K562 (cell line): ENCODE data around the gene STAB1. TPM values are rescaled to one million over a fixed set of nuclear protein-coding genes. Genes with fewer than 3 reads are reported as not detected.
"Not testable (repeated sequence)": the region's sequence is repeated elsewhere in the genome, so short reads cannot be mapped to it uniquely, and the experiment has no call there.

Experiments
- ATAC-seq: fragments of 200-7000 bp; cut with Tn5 transposase; 3 replicates; pipeline ENCODE4 v1.9.1; 2020; ENCODE audit warnings: moderate library complexity
- BruUV-seq: library from RNA; stranded (reverse); fragments of 400-500 nt; replicated peaks from 2 replicates; lab custom pipeline; 2021; lab: Mats Ljungman, UMichigan
- CTCF ChIA-PET: fragments of 300-600 bp; formaldehyde crosslinking; extraction: SDS; loops from one replicate; lab custom pipeline; 2021; ENCODE audit warnings: low intra/inter-chr PET ratio; lab: Yijun Ruan, JAX
- POLR2A ChIA-PET: fragments of 300-600, 350-650 bp; sonication (Branson Sonifier 250); formaldehyde crosslinking; extraction: SDS; loops from one replicate; lab custom pipeline; 2021; ENCODE audit warnings: antibody characterized with exemption, inconsistent platforms; lab: Yijun Ruan, JAX
- DNase-seq, 4 experiments: peaks; one replicate each; pipeline versions ENCODE4 v3.0.0 to v3.0.0-alpha.2; 2011 to 2018; ENCODE audit warnings: low spot score in 3 of 4, mixed read lengths in 3 of 4; ENCODE audit errors: extremely low read depth in 1 of 4
- FAIRE-seq: peaks from 2 replicates; lab custom pipeline; 2011; peaks lifted over from hg19 to GRCh38; lab: Jason Lieb, UNC
- H2AFZ ChIP-seq: 2 replicates; pipeline ENCODE4 v1.6.0; 2011; ENCODE audit warnings: low read depth, low read length, control low read depth, inconsistent platforms
- H3K27ac ChIP-seq: fragments of 200-600 bp; 3 replicates; pipeline ENCODE4 v1.8.0; 2011; ENCODE audit warnings: low read depth, mild to moderate bottlenecking, control low read depth, inconsistent platforms, low read length, moderate library complexity, mixed read lengths; ENCODE audit errors: extremely low read depth
- H3K27me3 ChIP-seq, 2 experiments: fragments of 300-600 bp in 1 of 2; 2 replicates in 1 of 2; 3 replicates in 1 of 2; pipeline versions ENCODE4 v1.6.0 to v1.8.0; 2011; ENCODE audit warnings: inconsistent platforms in 2 of 2, low read length in 2 of 2, mild to moderate bottlenecking in 1 of 2, mixed read lengths in 1 of 2, moderate library complexity in 1 of 2; ENCODE audit not compliant: control insufficient read depth in 2 of 2, insufficient read depth in 2 of 2
- H3K36me3 ChIP-seq: fragments of 300-600 bp; 3 replicates; pipeline ENCODE4 v1.8.0; 2011; ENCODE audit warnings: mild to moderate bottlenecking, low read length, inconsistent platforms; ENCODE audit not compliant: control insufficient read depth, insufficient read depth
- H3K4me1 ChIP-seq, 2 experiments: fragments of 200-600 bp in 1 of 2; replicated peaks in 1 of 2; 2 replicates in 1 of 2; 3 replicates in 1 of 2; pipeline versions ENCODE4 v1.5.1 to v1.8.0; 2011; ENCODE audit warnings: inconsistent platforms in 2 of 2, low read length in 2 of 2, mild to moderate bottlenecking in 1 of 2, mixed read lengths in 1 of 2, moderate library complexity in 1 of 2; ENCODE audit not compliant: control insufficient read depth in 2 of 2, insufficient read depth in 2 of 2
- H3K4me2 ChIP-seq: 2 replicates; pipeline ENCODE4 v1.6.1; 2011; ENCODE audit warnings: low read length, control low read depth, inconsistent platforms, mixed read lengths; ENCODE audit not compliant: insufficient read depth
- H3K4me3 ChIP-seq: fragments of 200-600 bp; sonication (generic), shearing (Covaris generic); 2 replicates; pipeline ENCODE4 v1.5.1; 2016; ENCODE audit warnings: control low read depth, inconsistent platforms
- H3K79me2 ChIP-seq: fragments of 200-600 bp; 3 replicates; pipeline ENCODE4 v1.8.0; 2011; ENCODE audit warnings: low read length, inconsistent platforms; ENCODE audit not compliant: control insufficient read depth, insufficient read depth
- H3K9ac ChIP-seq, 2 experiments: 2 replicates each; pipeline versions ENCODE4 v1.6.0 to v1.6.1; 2011; ENCODE audit warnings: low read depth in 2 of 2, low read length in 2 of 2, control low read depth in 1 of 2, inconsistent platforms in 1 of 2, mild to moderate bottlenecking in 1 of 2, mixed read lengths in 1 of 2; ENCODE audit not compliant: insufficient read depth in 1 of 2
- H3K9me1 ChIP-seq: one replicate; pipeline ENCODE4 v1.6.0; 2011; ENCODE audit warnings: inconsistent platforms, mild to moderate bottlenecking, low read length, moderate library complexity; ENCODE audit not compliant: control insufficient read depth, insufficient read depth
- H3K9me3 ChIP-seq: replicated peaks from 2 replicates; pipeline ENCODE4 v1.5.1; 2011; ENCODE audit warnings: low read depth, low read length, inconsistent platforms; ENCODE audit not compliant: control insufficient read depth, insufficient read depth
- H4K20me1 ChIP-seq: replicated peaks from 2 replicates; pipeline ENCODE4 v1.6.1; 2011; ENCODE audit warnings: low read length, inconsistent platforms, mixed read lengths; ENCODE audit not compliant: control insufficient read depth, insufficient read depth
- DPF2 ChIP-seq: fragments of 450-650 bp; IDR thresholded peaks from 2 replicates; pipeline ENCODE4 v1.6.1; 2016
- ESRRB ChIP-seq: fragments of 250-450 bp; sonication (Bioruptor Pico); IDR thresholded peaks from 2 replicates; pipeline ENCODE4 v1.5.0; 2020; ENCODE audit warnings: mild to moderate bottlenecking, moderate library complexity, borderline replicate concordance
- MCM2 ChIP-seq: fragments of 450-650 bp; IDR thresholded peaks from 2 replicates; pipeline ENCODE4 v1.6.1; 2017; ENCODE audit warnings: low read depth, mild to moderate bottlenecking
- NKRF ChIP-seq: fragments of 450-650 bp; IDR thresholded peaks from 2 replicates; pipeline ENCODE4 v1.6.1; 2016; ENCODE audit warnings: borderline replicate concordance
- WGBS: fragments of 100-300 bp; shearing (Covaris generic); methylation state at CpG from one replicate; pipeline ENCODE4 v1.1.6; 2016; ENCODE audit warnings: low coverage, mixed read lengths; ENCODE audit not compliant: insufficient coverage; ENCODE audit errors: missing lambda C conversion rate; 5-methylcytosine and 5-hydroxymethylcytosine counted together
- in situ Hi-C: fragments of 300-500 bp; cut with MboI; formaldehyde crosslinking; loops from 4 replicates; pipeline ENCODE4 v1.15.0; 2018; ENCODE audit warnings: inconsistent platforms, mixed read lengths
- intact Hi-C: fragments of 100-400 bp; cut with micrococcal nuclease; formaldehyde crosslinking; loops from 2 replicates; pipeline ENCODE4 v1.14.2; 2022
- polyA plus RNA-seq, 8 experiments: library from polyadenylated mRNA; depleted of rRNA in 4 of 8; stranded (reverse) in 5 of 8; unstranded in 3 of 8; fragments of >200 nt; fragmentation: Nextera tagmentation in 2 of 8; fragmentation: Illumina TruSeq in 1 of 8; extraction: Ambion mirVana in 2 of 8; extraction: Trizol in 1 of 8; gene quantifications; 2 replicates each; pipeline versions ENCODE4 v1.2.1 to v1.2.3, GENCODE V29; 2011 to 2014; ENCODE audit warnings: inconsistent platforms in 1 of 8, missing spikeins in 1 of 8
- total RNA-seq, 7 experiments: library from RNA; depleted of rRNA in 6 of 7; stranded (reverse); fragments of >200 nt in 6 of 7; fragmentation: Illumina TruSeq in 2 of 7; extraction: Trizol in 2 of 7; gene quantifications; 2 replicates each; pipeline versions ENCODE4 v1.2.1 to v1.2.3, GENCODE V29; 2011 to 2021; ENCODE audit warnings: low replicate concordance in 1 of 7
- TF ChIP-seq, protein P1 (sequence below): fragments of 450-650 bp; formaldehyde crosslinking; IDR thresholded peaks from 2 replicates; pipeline ENCODE4 v1.4.0; 2020; ENCODE audit warnings: mild to moderate bottlenecking, moderate library complexity

STAB1 gene
- total and polyA plus RNA-seq, 9 of the 15 experiments (the other 6 are each of a cell fraction or from before 2014, with no cell fraction given): 0.20 to 3.9 (median 1.2) TPM

GRCh38 chr3:52525680-52526561 lies 30.8 kb downstream of the STAB1 start:
- no peak for TF ChIP-seq MCM2
- no peak for TF ChIP-seq NKRF
- TF ChIP-seq DPF2: no peak
- TF ChIP-seq ESRRB (CRISPR knock-in tag): no peak
- TF ChIP-seq, protein P1, sequence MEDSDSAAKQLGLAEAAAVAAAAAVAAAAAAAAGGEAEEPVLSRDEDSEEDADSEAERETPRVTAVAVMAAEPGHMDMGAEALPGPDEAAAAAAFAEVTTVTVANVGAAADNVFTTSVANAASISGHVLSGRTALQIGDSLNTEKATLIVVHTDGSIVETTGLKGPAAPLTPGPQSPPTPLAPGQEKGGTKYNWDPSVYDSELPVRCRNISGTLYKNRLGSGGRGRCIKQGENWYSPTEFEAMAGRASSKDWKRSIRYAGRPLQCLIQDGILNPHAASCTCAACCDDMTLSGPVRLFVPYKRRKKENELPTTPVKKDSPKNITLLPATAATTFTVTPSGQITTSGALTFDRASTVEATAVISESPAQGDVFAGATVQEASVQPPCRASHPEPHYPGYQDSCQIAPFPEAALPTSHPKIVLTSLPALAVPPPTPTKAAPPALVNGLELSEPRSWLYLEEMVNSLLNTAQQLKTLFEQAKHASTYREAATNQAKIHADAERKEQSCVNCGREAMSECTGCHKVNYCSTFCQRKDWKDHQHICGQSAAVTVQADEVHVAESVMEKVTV (CRISPR knock-in tag): no peak
- intact Hi-C loops (no loop called here), in situ Hi-C loops (no loop called here)
- no peak overlapping the region for H3K9ac ChIP-seq
- no peak for ATAC-seq
- no peak overlapping the region for H3K27ac ChIP-seq
- H3K79me2 ChIP-seq: peaks cover 19% of the 10 kb centered on the region
- BruUV-seq: no TSS peak
- 95% methylated on average over 8 of the region's 9 CpGs for WGBS
- FAIRE-seq: no peak
- DNase-seq: no peak
- H3K36me3 ChIP-seq: peaks cover 73% of the 10 kb centered on the region; the same call in 2 of the 3 replicates
- peaks cover 0 to 41% of the 10 kb centered on the region in 2 experiments; a peak in 3 of 5 replicates for H3K4me1 ChIP-seq
- no peak overlapping the region for H3K4me2 ChIP-seq
- CTCF ChIA-PET: no interaction called here
- peaks cover 7% of the 10 kb centered on the region; the same call in 1 of the 2 replicates for H4K20me1 ChIP-seq
- no peak overlapping the region for H2AFZ ChIP-seq
- POLR2A ChIA-PET: interaction anchor here (0.5 to 1.3 kb wide), 4 partner anchors 10 to 61 kb away, joined by 3 to 5 read pairs (median 4); partner anchors contain the start of gene UQCC5
- no peak overlapping the region for H3K4me3 ChIP-seq
- no peaks in the 10 kb centered on the region for H3K27me3 ChIP-seq
- peaks cover 6% of the 10 kb centered on the region for H3K9me1 ChIP-seq
- H3K9me3 ChIP-seq: no peaks in the 10 kb centered on the region

GRCh38 chr3:52526671-52527038 lies 31.5 kb downstream of the STAB1 start:
- H3K4me3 ChIP-seq, FAIRE-seq, H3K27ac ChIP-seq, H2AFZ ChIP-seq, H3K27me3 ChIP-seq, H4K20me1 ChIP-seq, DNase-seq, H3K4me2 ChIP-seq, in situ Hi-C loops, BruUV-seq, H3K9ac ChIP-seq, H3K9me3 ChIP-seq, CTCF ChIA-PET, intact Hi-C loops, ATAC-seq: not testable (repeated sequence)
- 75% methylated on average over 4 of the region's 5 CpGs for WGBS
- POLR2A ChIA-PET: interaction anchor here (1.0 to 1.3 kb wide), 2 partner anchors 10 to 22 kb away, joined by 5 read pairs; partner anchors contain the start of gene UQCC5
- peaks cover 27% of the 10 kb centered on the region for H3K79me2 ChIP-seq
- H3K4me1 ChIP-seq: peaks cover 6 to 47% of the 10 kb centered on the region in 2 experiments; a peak in 4 of 5 replicates
- peaks cover 79% of the 10 kb centered on the region; the same call in 2 of the 3 replicates for H3K36me3 ChIP-seq
- H3K9me1 ChIP-seq: peaks cover 11% of the 10 kb centered on the region
